ENCODE results near the gene LAIR1. TPM values are rescaled to one million over a fixed set of nuclear protein-coding genes. Genes with fewer than 3 reads are reported as not detected.
"Not testable (repeated sequence)": the region's sequence is repeated elsewhere in the genome, so short reads cannot be mapped to it uniquely, and the experiment has no call there.

Gene LAIR1
- polyA plus RNA-seq, 1 donor (not counting 4 experiments of a cell fraction or from before 2014, with no cell fraction given): not detected

- no peak overlapping the region for H3K27ac ChIP-seq (ENCODE audit: control insufficient read depth, insufficient read depth, low read length)
- H3K79me2 ChIP-seq (ENCODE audit: control insufficient read depth, insufficient read depth, low read length): no peaks in the 10 kb centered on the region
- TF ChIP-seq CTCF (optimal IDR thresholded peaks at IDR 0.05 in 1 of 3, IDR thresholded peaks at IDR 0.05 in 1 of 3, conservative IDR thresholded peaks at IDR 0.05 in 1 of 3; ENCODE audit: extremely low read depth in 1 of 3, insufficient read depth in 2 of 3, low read length in 3 of 3) (no peak), EZH2 (IDR thresholded peaks at IDR 0.05; ENCODE audit: low read length) (no peak)
- H3K4me2 ChIP-seq (ENCODE audit: control insufficient read depth, extremely low read depth, insufficient read depth, low read depth, low read length): no peak overlapping the region
- no peak for FAIRE-seq
- H4K20me1 ChIP-seq (ENCODE audit: control insufficient read depth, extremely low read depth, insufficient read depth, low read length): no peaks in the 10 kb centered on the region
- no peak overlapping the region for H3K4me3 ChIP-seq (ENCODE audit: control insufficient read depth in 2 of 3, extremely low read depth in 1 of 3, insufficient read depth in 2 of 3, low read depth in 1 of 3, low read length in 3 of 3)
- H3K9ac ChIP-seq (ENCODE audit: control insufficient read depth, extremely low read depth, insufficient read depth, low read length): no peak overlapping the region
- no peak overlapping the region for H2AFZ ChIP-seq (ENCODE audit: control insufficient read depth, low read length)
- H3K9me3 ChIP-seq (ENCODE audit: control insufficient read depth, low read depth, low read length): peaks cover 1% of the 10 kb centered on the region
- dilution Hi-C loops (cut with MboI; ENCODE audit: extremely low pct_ligation_motif_present, low sequenced_read_pairs): no loop called here
- no peak for DNase-seq (ENCODE audit: low read depth, low spot score)
- no peaks in the 10 kb centered on the region for H3K4me1 ChIP-seq (ENCODE audit: control insufficient read depth, extremely low read depth, insufficient read depth, low read length)
- no peaks in the 10 kb centered on the region for H3K27me3 ChIP-seq (ENCODE audit: control insufficient read depth, extremely low read depth, insufficient read depth, low read length)
- H3K9me1 ChIP-seq (ENCODE audit: control insufficient read depth, extremely low read depth, insufficient read depth, low read length): no peaks in the 10 kb centered on the region
- no peaks in the 10 kb centered on the region for H3K36me3 ChIP-seq (ENCODE audit: control insufficient read depth in 2 of 2, extremely low read depth in 1 of 2, insufficient read depth in 2 of 2, low read length in 2 of 2)
Measured at GRCh38 chr19:54373781-54374631, 9.3 kb upstream of the LAIR1 start.

GRCh38 chr19:54371453-54371852 is 6.7 kb upstream of the LAIR1 start:
- H3K4me3 ChIP-seq (ENCODE audit: control insufficient read depth in 2 of 3, extremely low read depth in 1 of 3, insufficient read depth in 2 of 3, low read depth in 1 of 3, low read length in 3 of 3); H3K9me3 ChIP-seq (ENCODE audit: control insufficient read depth, low read depth, low read length); H3K4me1 ChIP-seq (ENCODE audit: control insufficient read depth, extremely low read depth, insufficient read depth, low read length); H3K27me3 ChIP-seq (ENCODE audit: control insufficient read depth, extremely low read depth, insufficient read depth, low read length); H3K4me2 ChIP-seq (ENCODE audit: control insufficient read depth, extremely low read depth, insufficient read depth, low read depth, low read length); H3K9ac ChIP-seq (ENCODE audit: control insufficient read depth, extremely low read depth, insufficient read depth, low read length); H2AFZ ChIP-seq (ENCODE audit: control insufficient read depth, low read length); DNase-seq (ENCODE audit: low read depth, low spot score); dilution Hi-C loops (cut with MboI; ENCODE audit: extremely low pct_ligation_motif_present, low sequenced_read_pairs); H3K27ac ChIP-seq (ENCODE audit: control insufficient read depth, insufficient read depth, low read length); H3K79me2 ChIP-seq (ENCODE audit: control insufficient read depth, insufficient read depth, low read length); FAIRE-seq; H3K36me3 ChIP-seq (ENCODE audit: control insufficient read depth in 2 of 2, extremely low read depth in 1 of 2, insufficient read depth in 2 of 2, low read length in 2 of 2); H3K9me1 ChIP-seq (ENCODE audit: control insufficient read depth, extremely low read depth, insufficient read depth, low read length); H4K20me1 ChIP-seq (ENCODE audit: control insufficient read depth, extremely low read depth, insufficient read depth, low read length): not testable (repeated sequence)

GRCh38 chr19:54370434-54370796 is 5.7 kb upstream of the LAIR1 start:
- H3K79me2 ChIP-seq (ENCODE audit: control insufficient read depth, insufficient read depth, low read length); dilution Hi-C loops (cut with MboI; ENCODE audit: extremely low pct_ligation_motif_present, low sequenced_read_pairs); H3K4me3 ChIP-seq (ENCODE audit: control insufficient read depth in 2 of 3, extremely low read depth in 1 of 3, insufficient read depth in 2 of 3, low read depth in 1 of 3, low read length in 3 of 3); H4K20me1 ChIP-seq (ENCODE audit: control insufficient read depth, extremely low read depth, insufficient read depth, low read length); H3K4me1 ChIP-seq (ENCODE audit: control insufficient read depth, extremely low read depth, insufficient read depth, low read length); H3K36me3 ChIP-seq (ENCODE audit: control insufficient read depth in 2 of 2, extremely low read depth in 1 of 2, insufficient read depth in 2 of 2, low read length in 2 of 2); H3K9ac ChIP-seq (ENCODE audit: control insufficient read depth, extremely low read depth, insufficient read depth, low read length); H3K4me2 ChIP-seq (ENCODE audit: control insufficient read depth, extremely low read depth, insufficient read depth, low read depth, low read length); H3K9me3 ChIP-seq (ENCODE audit: control insufficient read depth, low read depth, low read length); H3K9me1 ChIP-seq (ENCODE audit: control insufficient read depth, extremely low read depth, insufficient read depth, low read length); DNase-seq (ENCODE audit: low read depth, low spot score); H2AFZ ChIP-seq (ENCODE audit: control insufficient read depth, low read length); FAIRE-seq; H3K27ac ChIP-seq (ENCODE audit: control insufficient read depth, insufficient read depth, low read length); H3K27me3 ChIP-seq (ENCODE audit: control insufficient read depth, extremely low read depth, insufficient read depth, low read length): not testable (repeated sequence)

GRCh38 chr19:54369688-54370433 is 5.1 kb upstream of the LAIR1 start:
- H2AFZ ChIP-seq (ENCODE audit: control insufficient read depth, low read length); H3K4me2 ChIP-seq (ENCODE audit: control insufficient read depth, extremely low read depth, insufficient read depth, low read depth, low read length); dilution Hi-C loops (cut with MboI; ENCODE audit: extremely low pct_ligation_motif_present, low sequenced_read_pairs); H3K27ac ChIP-seq (ENCODE audit: control insufficient read depth, insufficient read depth, low read length); H3K9ac ChIP-seq (ENCODE audit: control insufficient read depth, extremely low read depth, insufficient read depth, low read length); H3K9me3 ChIP-seq (ENCODE audit: control insufficient read depth, low read depth, low read length); H3K4me3 ChIP-seq (ENCODE audit: control insufficient read depth in 2 of 3, extremely low read depth in 1 of 3, insufficient read depth in 2 of 3, low read depth in 1 of 3, low read length in 3 of 3); H3K27me3 ChIP-seq (ENCODE audit: control insufficient read depth, extremely low read depth, insufficient read depth, low read length); H3K79me2 ChIP-seq (ENCODE audit: control insufficient read depth, insufficient read depth, low read length); FAIRE-seq; DNase-seq (ENCODE audit: low read depth, low spot score); H4K20me1 ChIP-seq (ENCODE audit: control insufficient read depth, extremely low read depth, insufficient read depth, low read length); H3K36me3 ChIP-seq (ENCODE audit: control insufficient read depth in 2 of 2, extremely low read depth in 1 of 2, insufficient read depth in 2 of 2, low read length in 2 of 2); H3K9me1 ChIP-seq (ENCODE audit: control insufficient read depth, extremely low read depth, insufficient read depth, low read length); H3K4me1 ChIP-seq (ENCODE audit: control insufficient read depth, extremely low read depth, insufficient read depth, low read length): not testable (repeated sequence)
